GM19043 (cell line): Measurements from ENCODE around the gene ARMCX4.
A peak's percentile ranks its signal among the peaks of the same experiment; 100 is the strongest.
"Not testable (repeated sequence)": the region's sequence is repeated elsewhere in the genome, so short reads cannot be mapped to it uniquely, and the experiment has no call there.

ENCODE experiments used
- ATAC-seq: cut with Tn5 transposase; IDR thresholded peaks from one replicate; pipeline ENCODE4 v1.9.1; 2021; ENCODE audit warnings: low read depth; ENCODE audit not compliant: unreplicated experiment

ARMCX4 gene

GRCh38 chrX:101485212-101485949, at the start of gene ARMCX4:
Gene ARMCX4 (plus strand): TSS chrX:101485456. CDS start chrX:101488590, 3,134 bp downstream.
- peak; percentile 54 for ATAC-seq

- ATAC-seq, result no peak
Observed at GRCh38 chrX:101442085-101442484, 43.2 kb upstream of the ARMCX4 start.

- ATAC-seq, result no peak
Observed at GRCh38 chrX:101449279-101449678, 36.0 kb upstream of the ARMCX4 start.

- ATAC-seq, result no peak
Observed at GRCh38 chrX:101450085-101450484, 35.2 kb upstream of the ARMCX4 start.

GRCh38 chrX:101450961-101451360, 34.3 kb upstream of the ARMCX4 start:
- ATAC-seq, result no peak

- no peak for ATAC-seq
Observed at GRCh38 chrX:101452056-101452455, 33.2 kb upstream of the ARMCX4 start.

GRCh38 chrX:101460669-101461068, 24.6 kb upstream of the ARMCX4 start:
- no peak for ATAC-seq

GRCh38 chrX:101462892-101463291, 22.4 kb upstream of the ARMCX4 start:
- ATAC-seq, result no peak

- ATAC-seq, result no peak
Observed at GRCh38 chrX:101478366-101478765, 6.9 kb upstream of the ARMCX4 start.

GRCh38 chrX:101482296-101482695, 3.0 kb upstream of the ARMCX4 start:
- ATAC-seq, result no peak

GRCh38 chrX:101483705-101484104, 1.6 kb upstream of the ARMCX4 start:
- ATAC-seq, result no peak

GRCh38 chrX:101484135-101484534, 1.1 kb upstream of the ARMCX4 start:
- ATAC-seq, result no peak

- no peak for ATAC-seq
Observed at GRCh38 chrX:101488796-101489195, 3.5 kb downstream of the ARMCX4 start.

GRCh38 chrX:101491943-101492342, 6.7 kb downstream of the ARMCX4 start:
- no peak for ATAC-seq

- ATAC-seq, result no peak
Observed at GRCh38 chrX:101493225-101493624, 8.0 kb downstream of the ARMCX4 start.

- not testable (repeated sequence) for ATAC-seq
Observed at GRCh38 chrX:101502929-101503328, 17.7 kb downstream of the ARMCX4 start.

GRCh38 chrX:101507372-101507771, 22.1 kb downstream of the ARMCX4 start:
- no peak for ATAC-seq

GRCh38 chrX:101507986-101508385, 22.7 kb downstream of the ARMCX4 start:
- no peak for ATAC-seq

- ATAC-seq, result no peak
Observed at GRCh38 chrX:101530944-101531343, 45.7 kb downstream of the ARMCX4 start.
